ENCODE measurements around the gene PRR5.

The PRR5 gene

DNA sequence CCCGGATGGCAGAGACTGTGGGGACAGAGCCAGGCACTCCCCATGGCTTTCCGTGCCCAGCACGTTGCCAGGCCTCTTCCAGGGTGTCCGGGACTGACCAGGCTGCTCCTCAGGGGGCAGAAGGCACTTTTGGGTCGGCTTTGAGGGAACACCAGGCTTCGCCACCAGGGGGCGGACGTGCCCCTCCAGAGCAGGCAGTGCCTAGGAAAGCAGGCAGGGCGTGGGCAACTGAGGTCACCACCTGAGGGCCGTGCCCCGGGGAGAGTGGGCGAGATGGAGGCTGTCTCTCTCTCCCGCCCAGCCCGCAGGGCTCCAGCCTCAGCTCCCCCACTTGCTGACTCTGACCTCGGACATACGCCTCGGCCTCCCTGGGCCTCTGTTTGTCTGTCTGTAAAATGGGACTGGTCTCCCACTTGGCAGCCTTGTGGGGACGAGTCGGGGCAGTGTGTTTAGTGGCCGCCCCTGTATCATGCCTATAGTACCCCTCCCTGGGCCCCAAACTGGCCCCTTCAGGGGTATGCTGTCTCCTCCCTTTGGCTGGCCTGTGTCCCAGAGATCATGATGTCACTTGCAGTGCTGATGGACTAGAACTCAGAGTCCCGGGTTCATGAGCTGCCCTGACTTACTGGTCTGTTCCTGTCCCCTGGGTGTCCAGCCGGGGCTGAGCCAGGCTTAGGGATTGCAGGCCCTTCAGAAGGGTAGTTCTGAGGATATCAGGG is 4.4 kb upstream of the PRR5 start:
- peak; percentile 86 for DNase-seq

DNA sequence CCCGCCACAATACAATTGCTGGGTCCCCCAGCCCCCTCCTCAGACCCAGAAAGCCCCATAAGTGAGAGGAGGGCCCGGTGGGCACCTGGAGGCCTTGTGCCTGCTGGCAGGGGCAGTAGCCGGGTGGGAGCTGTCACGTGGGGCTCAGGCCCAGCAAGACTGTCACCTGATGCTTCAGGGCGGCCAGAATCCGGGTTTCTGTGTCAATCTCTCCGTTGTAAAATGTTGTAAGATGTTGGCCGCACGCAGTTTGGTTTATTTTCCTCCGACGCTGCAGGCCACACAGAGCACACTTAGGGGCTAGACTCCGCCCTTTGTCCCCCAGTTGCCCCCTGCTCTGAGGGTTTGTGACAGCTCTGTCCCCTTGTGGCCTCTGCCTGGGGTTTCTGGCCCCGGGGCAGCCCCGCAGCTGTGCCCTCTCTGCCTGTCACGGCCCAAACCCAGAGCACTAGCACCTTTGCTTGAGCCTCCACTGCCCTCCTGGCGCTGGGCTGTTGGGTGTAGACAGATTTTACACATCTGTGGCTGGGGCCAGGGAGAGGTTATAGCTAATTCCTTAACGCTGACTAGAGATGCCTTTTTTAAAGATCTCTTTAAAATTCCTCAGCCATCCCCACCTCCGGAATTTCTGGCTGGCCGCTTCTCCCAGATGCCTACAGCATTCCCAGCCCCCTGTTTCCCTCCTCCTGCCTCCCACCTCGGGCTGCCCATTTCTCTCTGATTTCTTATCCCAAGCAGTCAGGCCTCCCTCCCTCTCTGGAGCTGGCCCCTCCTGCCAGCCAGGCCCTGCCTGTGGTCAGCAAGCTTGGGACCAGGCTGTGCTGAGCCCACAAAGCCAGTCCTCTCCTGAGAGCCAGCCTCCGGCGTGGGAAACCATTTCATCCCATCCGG is 3.2 kb upstream of the PRR5 start:
- DNase-seq: no peak

DNA sequence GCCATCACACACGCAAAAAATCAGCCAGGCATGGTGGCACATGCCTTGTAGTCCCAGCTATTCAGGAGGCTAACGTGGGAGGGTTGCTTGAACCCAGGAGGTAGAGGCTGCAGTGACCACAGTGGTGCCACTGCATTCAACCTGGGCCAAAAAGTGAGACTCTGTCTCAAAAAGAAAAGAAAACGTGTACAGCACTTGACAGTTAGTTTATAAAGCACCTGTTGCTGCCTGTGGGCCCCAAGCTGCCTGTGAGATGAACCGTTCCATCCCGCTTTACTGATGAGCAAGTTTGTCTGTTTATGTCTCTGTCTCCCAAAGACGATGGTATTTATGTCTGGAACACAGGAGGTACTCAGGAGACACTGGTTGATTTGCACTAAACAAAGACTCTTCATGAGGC is 1.5 kb upstream of the PRR5 start:
- DNase-seq: no peak

DNA sequence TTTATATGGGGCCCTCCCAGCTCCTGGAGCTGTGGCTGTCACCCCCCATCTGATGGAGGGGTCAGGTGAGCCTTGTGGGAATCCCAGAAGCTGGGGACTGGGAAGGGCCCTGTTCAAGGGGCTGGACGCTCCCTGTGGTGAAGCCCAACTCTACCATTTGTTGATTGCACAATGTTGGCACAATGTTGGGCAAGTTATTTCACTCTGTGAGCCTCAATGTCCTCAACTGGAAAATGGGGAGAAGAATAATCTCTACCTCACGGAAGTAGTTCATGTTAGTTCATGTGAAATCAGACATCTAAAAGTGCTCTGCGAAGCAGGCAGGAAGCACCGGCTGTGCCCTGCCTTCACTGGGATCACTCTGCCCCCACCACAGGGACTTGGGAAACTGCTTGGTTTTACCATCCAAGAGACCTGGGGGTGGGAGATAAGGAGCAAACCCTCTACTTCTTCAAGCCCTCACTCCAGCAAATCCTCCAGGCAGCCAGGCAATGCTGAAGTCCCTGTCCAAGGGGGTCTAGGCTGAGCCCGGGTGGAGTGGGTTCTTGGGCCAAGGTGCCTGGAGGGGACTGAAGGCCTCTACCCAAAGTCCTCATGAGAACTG is 715 bp upstream of the PRR5 start:
- no peak for DNase-seq

DNA sequence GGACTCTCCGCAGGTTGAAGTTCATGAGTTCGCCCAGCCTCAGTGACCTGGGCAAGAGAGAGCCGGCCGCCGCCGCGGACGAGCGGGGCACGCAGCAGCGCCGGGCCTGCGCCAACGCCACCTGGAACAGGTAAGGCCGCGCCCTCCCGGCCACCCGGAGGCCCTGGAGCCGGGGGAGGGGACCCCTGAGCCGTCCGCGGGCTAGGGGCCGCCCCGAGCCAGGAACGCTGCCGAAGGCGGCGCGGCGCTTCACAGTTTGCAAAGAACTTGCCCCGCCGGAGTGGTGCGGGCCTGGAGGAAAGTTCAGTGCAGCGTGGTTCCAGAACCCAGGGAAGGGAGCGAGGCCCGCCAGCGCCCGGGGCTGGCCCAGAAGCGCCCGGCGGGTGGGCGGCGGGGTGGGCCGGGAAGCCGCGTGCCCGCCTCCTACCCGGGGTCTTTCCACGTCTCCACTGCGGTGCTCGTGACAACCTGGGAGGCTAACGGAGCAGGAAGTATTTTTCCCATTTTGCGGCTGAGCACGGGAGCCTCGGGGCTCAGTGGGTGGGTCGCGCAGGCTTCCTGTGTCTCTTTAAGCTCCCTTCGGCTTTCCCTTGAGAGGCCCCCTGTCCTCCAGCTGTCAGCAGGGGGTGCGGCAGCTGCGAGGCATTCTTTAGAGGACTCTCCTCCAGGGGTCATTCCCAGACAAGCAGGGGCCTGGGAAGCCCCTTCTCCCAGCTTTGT is 635 bp downstream of the PRR5 start:
- no peak for DNase-seq

DNA sequence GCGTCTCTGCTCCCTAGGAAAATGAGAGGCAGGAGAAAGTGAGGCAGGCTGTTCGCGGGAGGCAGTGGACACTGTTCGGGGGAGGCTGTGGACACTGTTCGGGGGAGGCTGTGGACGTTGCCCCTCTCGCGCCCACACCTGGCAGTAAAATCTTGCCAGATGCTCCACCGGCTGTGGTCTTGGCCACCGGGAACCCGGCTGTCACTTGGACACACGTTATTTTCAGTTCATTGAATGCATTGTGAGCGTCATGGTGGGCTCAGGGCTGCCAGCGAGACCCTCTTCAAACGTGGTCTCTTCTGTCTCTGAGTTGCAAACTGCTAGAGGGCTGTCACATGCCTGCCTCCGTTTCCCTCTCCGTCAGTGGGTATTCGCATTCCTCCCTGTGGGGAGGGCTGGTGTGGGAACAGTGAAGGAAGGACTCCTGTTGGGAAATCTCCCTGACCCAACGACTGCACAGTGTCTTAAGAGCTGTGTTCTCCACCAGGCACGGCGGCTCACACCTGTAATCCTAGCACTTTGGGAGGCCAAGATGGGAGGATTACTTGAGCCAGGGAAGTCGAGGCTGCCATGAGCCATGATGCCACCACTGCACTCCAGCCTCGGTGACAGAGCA is 1.4 kb downstream of the PRR5 start:
- no peak for DNase-seq

DNA sequence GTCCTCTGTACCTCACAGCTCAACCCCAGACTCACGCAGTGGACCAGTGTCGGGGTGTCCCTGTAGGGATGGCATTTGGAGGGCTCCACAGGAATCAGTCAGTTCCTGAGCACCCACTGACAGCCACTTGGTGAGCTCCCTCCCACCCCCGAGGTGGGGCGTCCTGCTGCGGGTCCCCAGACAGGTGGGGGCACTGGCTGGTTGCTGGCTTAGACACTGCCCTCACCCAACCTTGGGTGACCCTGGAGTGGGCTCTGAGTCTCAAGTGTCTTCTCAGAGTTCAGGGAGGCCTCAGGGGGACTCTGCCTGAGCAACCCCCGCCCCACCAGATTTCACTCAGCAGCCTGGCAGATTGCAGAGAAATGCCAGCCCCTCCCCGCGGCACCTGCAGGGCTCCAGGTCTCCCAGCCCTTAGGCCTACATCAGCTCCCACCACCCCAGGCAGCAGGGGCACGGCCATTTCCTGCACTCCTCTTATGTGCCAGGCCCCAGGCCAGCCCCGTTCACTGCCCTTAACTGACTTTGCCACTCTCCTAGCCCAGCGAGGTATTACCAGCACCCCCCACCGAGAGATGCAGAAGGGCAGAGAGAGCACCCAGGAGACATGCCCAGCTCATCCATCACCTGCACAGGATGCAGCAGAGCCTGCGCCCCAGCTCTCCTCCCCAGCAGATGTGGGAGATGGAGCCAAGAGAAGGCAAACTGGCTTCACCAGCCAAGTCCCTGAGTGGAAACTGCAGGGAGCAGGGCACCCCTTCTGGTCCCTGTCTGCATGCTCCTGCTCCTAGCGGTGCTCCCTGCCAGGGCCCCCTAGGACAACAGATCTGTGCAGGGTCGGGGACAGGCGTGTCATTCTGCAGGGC is 2.4 kb downstream of the PRR5 start:
- DNase-seq: no peak

DNA sequence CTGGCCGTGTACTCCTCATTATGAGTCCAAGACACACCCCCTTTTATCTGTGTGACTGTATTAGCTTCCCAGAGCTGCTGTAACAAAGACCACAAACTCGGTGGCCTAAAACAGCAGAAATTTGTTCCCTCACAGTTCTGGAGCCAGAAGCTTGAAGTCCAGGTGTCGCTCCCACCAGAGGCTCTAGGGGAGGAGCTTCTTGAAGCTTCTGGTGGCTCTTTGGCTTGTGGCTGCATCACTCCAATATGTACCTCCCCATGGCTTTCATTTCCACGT is 3.0 kb downstream of the PRR5 start:
- no peak for DNase-seq

DNA sequence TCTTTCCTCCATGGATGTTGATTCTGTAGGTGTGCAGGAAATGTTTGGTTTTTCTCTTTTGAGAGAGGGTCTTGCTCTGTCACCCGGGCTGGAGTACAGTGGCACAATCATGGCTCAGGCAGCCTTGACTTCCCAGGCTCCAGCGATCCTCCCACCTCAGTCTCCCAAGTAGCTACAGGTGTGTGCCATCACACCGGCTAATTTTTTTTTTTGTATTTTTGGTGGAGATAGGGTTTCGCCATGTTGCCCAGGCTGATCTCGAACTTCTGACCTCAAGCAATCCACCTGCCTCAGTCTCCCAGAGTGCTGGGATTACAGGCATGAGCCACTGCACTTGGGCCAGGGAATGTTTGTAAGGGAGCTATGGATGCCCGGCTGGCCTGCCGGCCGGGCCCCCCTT is 4.5 kb downstream of the PRR5 start:
- no peak for DNase-seq

DNA sequence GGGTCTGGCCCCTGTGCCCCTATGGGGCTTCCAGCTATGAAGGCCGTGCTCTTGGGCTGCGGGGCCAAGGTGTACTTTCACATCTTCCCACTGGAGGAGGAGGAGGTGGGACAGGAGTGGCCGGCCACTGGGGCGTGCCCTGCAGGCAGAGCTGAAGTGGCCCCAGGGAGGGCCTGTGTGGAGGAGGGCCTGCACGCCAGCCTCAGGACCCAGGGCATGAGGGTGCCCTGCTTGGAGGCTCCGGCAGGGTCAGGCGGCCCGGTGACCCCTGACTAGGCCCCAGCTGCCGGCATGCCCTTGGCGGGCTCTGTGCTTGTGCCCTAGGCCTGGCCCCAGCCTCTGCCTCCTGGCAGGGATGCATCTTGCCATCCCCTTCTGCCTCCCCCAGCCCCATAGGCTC is 5.2 kb downstream of the PRR5 start:
- no peak for DNase-seq

DNA sequence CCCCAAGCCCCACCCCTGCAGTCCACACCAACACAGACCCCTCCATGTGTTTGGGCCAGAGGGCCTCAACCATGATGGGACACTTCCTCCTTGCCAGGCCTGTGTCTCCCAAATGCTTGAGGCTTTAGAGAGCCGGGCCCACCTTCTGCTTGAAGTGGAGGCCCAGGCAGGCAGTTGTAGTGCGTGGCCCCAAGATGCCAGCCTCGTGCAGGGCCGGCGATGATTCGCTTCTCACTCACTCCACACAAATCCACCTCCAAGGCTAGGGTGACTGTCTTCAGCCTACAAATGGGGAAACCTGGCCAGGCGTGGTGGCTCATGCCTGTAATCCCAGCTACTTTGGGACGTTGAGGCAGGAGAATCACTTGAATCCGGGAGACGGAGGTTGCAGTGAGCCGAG is 5.7 kb downstream of the PRR5 start:
- no peak for DNase-seq

DNA sequence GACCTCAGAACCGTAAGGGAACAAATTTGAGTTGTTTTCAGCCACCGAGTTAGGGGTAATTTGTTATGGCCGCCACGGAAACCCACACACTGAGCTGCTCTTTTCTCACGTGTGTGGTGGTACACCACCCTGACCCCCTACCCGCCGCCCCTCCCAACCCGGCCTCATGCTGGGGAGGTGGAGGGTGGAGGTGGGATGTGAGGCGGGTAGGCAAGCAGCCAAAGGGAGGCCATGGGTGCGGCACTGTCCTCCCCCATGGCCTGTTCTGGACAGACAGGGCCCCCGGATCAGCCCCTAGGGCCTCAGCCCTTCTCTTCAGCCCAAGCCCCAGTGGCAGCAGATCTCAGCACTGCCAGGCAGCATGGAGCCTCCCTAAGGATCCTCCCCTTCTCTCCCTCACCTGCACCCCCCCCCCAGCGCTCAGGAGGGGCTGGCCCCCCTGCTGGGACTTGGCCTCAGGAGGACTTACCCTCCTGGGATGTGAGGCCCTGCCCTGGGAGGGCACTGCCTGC is 7.9 kb downstream of the PRR5 start:
- peak; percentile 51 for DNase-seq

DNA sequence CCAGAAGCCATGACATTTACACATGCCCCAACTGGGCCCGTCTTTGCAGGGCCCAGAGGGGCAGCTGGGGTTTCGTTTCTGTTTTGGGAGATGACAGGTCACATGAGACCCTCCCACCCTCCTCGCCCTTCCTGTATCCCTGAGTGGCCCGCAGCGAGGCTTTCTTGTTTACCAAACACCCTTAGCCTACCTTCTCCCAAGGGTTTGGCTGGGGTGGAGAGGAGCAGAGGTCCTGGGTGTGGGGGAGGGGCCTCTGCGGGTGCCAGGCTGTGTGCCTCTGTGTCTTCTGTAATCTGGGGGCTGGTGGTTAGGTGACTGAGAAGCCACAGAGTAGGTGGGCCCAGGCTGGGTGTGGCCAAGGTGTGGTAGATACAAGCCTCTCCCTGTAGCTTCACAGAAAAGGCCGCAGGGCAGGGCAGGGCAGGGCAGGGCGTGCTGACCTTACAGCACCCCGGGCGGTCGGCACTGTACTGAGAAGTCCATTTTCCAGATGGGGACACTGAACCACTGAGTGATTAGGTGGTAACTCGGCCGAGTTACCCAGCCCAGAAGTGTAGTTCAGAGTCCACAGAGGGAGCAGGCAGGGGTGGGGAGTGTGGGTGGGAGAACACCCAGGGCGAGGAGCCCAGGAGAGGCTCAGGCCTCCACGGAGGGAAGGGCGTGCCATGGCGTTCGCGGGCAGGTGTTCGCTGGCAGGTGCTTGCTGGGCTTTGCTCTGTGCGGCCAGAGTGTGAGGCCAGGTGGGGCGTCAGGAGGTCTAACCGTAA is 8.7 kb downstream of the PRR5 start:
- peak; percentile 50 for DNase-seq

DNA sequence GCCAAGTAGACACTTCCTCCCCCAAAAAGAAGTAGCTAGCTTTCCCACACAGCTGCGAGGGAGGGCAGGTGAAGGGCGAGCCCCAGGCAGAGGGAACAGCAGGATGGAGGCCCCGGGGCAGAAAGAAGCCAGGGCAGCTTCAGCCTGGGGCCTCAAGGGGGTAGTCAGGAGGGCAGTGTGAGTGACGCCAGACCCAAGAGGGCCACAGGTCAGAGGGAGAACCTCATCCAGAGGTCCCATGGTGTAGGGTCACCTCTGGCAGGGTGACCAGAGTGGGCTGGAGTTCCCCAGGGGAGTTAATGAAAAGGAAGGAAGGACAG is 9.2 kb downstream of the PRR5 start:
- DNase-seq: no peak

DNA sequence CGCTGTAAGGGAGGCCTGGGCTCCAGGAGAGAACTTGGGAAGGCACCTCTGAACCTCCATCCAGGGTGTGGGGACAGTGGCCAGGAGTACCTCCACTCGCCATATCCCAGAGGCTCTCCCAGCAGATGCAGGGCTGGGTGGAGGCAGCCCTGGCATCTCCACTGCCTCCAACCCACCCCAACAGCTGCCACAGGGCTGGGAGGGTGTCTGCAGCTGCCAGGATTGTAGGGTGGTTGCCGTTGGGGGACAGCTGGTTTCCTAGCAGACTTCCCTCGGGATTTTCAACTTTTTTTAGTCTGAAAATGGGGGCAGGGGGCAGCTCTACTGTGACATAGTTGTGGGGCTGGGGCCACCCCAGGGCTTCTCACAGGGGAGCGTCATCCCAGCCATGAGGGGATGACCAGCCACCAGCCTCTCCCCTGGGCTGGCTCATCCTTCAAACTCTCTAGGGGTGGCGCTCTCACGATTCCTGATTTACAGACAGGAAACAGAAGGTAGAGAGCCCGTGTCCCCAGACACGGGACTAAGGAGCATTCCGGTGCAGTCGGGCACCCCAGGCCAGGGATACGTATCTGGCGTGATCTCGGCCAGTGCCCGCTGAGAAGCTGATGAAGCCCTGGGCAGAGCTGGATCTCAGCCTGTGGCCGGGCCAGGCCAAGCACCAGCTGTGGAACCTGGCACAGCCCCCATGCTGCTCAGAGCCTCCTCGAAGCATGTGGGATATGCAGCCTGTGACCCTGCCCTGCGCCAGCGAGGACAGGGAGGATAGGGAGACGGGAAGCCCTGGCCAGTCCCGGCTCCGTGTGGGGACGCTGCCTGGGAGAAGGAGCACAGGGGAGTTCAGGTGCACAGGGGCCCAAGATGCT is 9.9 kb downstream of the PRR5 start:
- DNase-seq: no peak

DNA sequence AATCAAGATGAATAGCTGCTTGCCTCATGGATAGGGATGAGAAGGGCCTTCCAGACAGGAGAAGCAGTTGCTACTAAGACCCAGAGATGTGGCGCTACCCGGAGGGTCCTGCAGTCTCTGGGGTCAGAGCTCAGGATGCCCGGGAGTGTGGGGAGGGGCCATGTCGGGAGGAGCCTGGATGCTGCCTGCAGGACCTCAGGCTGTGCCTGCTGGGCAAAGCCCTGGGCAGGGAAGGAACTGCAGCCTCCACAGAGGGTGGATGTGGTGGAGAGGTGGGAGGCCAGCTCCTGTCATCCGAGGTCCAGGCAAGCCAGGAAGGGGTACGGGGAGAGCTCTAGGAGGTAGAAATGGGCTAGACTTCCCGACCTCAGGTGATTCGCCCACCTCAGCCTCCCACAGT is 11.0 kb downstream of the PRR5 start:
- DNase-seq: no peak

DNA sequence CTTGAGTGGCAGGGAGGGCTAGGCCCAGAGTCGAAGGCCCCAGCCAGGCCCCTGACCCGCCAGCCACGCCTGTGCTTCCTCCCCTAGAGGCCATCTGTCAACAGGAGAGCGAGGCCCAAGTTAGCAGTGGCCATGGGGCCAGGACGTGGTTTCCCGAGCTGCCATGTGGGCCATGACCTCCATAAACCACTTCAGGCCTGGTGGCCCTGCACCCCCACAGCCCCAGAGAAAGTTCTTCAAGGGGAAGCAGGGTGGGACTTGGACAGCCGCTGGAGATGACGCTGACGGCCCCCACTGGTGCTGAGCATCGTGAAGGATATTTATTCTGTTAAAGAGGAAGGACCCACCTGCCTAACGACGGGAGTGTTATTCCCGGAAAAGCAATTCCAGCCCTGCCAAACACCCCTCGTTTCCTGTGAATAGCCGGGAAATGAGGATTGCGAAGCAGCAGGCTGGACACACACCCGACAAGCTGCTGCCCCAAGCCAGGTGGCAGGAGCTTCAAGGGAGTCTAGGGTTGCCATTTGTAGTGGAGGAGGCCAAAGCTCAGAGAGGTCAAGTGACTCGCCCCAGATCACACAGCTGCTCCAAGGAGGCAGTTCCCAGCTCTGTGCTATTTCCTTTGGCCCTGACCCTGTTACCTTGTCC is 12.8 kb downstream of the PRR5 start:
- no peak for DNase-seq

DNA sequence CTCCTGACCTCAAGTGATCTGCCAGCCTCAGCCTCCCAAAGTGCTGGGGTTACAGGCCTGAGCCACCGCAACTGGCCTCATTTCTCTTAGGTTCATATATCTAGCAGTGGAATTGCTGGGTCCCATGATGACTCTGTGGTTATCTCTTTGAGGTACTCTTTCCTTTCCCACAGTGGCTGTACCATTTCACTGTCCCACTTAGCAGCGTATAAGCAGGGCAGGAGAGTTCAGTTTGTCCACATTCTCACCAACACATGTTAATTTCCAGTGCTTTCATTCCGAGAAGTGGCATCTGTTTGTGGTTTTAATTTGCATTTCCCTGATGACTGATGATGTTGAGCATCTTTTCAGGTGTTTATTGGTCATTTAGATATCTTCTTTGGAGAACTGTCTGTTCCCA is 16.4 kb downstream of the PRR5 start:
- peak; percentile 26 for DNase-seq

DNA sequence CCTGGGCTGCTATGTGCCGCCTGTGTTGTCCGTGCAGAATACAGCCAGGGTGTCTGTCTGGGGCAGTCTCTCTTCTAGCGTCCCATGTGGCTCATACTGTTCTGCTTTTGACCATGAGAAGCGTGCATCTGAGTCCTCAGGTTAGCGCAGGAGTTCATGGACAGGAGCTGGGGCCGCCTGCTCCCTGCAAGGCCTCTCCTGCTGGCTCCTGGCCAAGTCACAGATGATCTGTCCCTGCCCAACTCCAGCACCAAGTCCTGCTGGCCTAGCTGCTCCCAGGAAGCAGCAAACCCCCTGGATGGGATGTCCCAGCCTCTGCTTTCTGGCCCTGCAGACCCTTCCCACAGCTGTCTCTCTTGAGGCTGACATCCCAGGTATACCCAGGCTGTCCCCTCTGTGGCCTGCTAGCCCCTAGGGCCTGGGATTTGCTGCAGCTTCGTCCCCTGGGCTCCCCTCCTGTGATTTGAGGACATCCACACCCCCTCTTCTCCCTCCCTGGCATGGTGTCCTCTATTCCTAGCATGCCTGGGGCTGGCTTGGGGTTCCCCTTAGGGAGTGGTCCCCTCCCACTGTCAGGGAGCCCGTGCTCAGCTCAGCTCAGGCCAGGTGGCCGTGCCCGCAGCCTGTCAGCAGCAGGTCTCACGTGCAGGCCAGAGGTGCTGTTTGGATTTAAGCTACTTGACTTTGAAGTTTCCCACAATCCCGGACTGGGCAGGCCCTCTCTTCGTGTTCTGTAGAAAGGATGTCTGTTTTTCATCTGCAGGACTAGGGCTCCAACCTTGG is 17.8 kb downstream of the PRR5 start:
- no peak for DNase-seq

Data from CD4-positive, alpha-beta T cell treated with Interleukin-17A for 1 hour (primary cell).